GM18511 (cell line): ENCODE results near the gene IGF2.

Experiments used
- ATAC-seq: cut with Tn5 transposase; IDR thresholded peaks from one replicate; pipeline ENCODE4 v1.9.1; 2021; ENCODE audit warnings: mild to moderate bottlenecking, moderate library complexity; ENCODE audit not compliant: unreplicated experiment

IGF2 gene

GRCh38 chr11:2137202-2138067, 1.8 kb downstream of the IGF2 start:
- no peak for ATAC-seq

- ATAC-seq = no peak
These were observed 2.3 kb downstream of the IGF2 start for GRCh38 chr11:2136952-2137201.

GRCh38 chr11:2136209-2136951, 2.8 kb downstream of the IGF2 start:
- ATAC-seq = no peak

- ATAC-seq = no peak
These were observed 3.5 kb downstream of the IGF2 start for GRCh38 chr11:2135648-2136201.

DNA sequence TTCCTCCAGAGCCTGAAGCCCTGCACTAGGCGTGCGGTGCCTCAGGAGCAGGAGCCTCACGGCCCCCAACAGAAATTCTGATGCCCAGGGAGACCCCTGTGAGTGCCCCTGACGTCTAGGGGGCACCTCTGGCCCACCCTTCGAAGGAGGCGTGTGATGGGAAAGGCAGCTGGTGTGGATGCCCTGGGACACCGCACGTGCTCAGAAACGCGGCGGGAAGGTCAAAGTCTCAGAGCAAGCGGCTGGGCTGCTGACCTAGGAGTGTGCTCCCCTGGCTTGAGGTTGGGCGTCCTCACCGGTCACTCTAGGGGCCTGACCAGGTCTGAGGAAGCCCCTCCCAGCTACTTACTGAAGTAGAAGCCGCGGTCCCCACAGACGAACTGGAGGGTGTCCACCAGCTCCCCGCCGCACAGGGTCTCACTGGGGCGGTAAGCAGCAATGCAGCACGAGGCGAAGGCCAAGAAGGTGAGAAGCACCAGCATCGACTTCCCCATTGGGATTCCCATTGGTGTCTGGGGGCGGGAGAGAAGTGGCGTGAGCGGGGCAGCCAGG, 4.1 kb downstream of the IGF2 start:
- no peak for ATAC-seq

DNA sequence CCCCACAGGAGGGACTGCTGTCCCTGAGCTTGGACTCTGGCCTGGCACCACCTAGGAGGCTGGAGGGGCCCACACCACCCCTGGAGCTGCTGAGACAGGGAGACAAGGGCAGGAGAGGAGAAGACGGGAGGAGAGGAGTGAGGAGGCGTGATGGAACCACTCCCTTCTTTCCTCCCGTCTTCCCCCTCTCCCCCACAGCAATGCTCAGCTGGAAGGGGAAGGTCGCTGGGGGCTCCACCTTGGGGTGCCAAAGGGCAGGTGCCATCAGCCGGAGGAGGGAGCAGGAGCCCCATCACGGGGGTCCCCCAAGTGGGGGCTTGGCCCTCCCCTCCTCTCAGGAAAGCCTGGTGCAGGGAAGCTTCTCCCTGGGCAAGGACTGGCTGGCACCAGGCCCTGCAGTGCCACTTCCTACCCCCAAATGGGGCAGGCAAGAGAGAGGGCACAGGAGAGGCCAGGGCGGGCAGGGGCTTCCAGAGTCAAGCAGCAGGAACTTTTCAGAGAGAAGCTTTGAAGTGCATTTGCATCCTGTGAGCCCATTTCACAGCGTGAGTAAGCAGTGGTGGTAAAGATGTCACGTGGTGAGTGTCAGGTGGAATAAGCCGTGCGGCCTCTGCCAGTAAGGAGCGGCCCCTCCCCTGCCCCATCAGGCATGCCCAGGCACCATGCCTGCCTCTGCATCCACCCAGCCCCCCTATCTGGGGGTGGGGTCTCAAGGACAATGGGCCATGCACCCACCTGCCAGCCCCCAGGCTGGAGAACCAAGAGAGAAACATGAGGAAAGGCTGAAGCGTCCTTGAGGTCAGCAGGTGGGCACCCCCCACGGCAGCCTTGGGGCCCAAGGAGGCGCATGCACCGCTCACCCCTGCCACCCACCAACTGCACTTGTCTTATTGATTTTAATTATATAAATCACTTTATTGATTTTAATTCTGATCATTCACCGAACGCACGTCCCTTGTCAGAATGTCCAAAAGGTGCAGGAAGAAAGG, 4.9 kb downstream of the IGF2 start:
- ATAC-seq = no peak

GRCh38 chr11:2133241-2134021, 5.8 kb downstream of the IGF2 start:
- ATAC-seq = no peak

- no peak for ATAC-seq
These were observed 6.3 kb downstream of the IGF2 start for GRCh38 chr11:2132874-2133240.

GRCh38 chr11:2132246-2132645, 6.9 kb downstream of the IGF2 start:
- no peak for ATAC-seq

DNA sequence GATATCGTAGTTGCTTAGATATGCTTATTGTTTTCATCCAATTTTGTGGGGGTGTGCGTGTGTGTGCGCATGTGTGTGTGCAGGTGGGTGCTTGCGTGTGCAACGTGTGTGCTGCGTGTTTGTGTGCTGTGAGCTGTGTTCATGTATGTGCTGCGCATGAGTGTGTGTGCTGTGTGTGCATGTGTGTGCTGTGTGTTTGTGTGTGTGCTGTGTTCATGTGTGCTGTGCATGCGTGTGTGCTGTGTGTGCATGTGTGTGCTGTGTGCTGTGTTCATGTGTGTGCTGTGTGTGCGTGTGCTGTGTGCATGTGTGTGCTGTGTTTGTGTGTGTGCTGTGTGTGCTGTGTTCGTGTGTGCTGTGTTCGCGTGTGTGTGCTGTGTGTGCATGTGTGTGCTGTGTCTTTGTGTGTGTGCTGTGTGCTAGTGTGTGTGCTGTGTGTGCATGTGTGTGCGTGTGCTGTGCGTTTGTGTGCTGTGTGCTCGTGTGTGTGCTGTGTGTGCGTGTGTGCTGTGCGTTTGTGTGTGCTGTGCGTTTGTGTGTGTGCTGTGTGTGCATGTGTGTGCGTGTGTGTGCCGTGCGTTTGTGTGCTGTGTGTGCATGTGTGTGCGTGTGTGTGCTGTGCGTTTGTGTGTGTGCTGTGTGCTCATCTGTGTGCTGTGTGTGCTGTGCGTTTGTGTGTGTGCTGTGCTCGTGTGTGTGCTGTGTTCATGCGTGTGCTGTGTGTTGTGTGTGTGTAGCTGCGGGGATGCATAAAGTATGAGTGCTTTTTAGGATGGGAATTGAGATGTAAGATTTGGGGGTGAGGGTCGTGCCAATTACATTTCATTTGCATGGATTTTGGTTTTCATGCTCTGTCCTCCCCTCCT, 7.6 kb downstream of the IGF2 start:
- ATAC-seq = no peak

- ATAC-seq = no peak
These were observed 8.3 kb downstream of the IGF2 start for GRCh38 chr11:2130881-2131352.

DNA sequence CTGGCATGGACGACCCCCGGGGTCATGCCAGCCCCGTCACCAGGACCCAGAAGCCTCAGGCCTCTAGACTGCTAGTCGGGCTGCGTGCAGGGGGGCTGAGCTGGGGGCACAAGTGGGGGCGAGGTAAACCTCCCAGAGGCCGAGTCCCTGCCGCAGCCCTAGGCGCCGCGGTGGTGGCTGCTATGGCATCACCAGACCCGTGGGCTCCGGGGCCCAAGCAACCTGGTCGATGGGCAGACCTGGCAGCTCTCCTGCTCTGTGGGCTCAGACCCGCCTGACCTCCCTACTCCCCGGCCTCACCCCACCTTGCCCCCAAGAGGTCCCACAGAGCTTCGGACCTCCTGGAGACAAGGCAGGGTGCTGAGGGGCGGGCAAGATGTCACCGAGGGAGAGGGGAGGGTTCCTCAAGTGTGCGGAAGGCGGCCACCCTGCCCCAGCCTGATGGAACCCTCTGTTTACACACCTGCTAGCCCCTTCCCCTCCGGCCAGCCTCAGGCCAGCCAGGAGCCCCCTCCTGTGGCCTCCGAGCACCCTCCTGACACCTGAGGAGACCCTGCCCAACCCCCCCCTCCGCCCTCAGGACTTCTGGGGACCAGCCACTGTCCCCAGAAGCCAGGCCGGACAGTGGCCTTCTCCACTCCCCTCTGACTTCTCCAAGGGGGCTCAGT, 9.4 kb downstream of the IGF2 start:
- ATAC-seq = no peak

GRCh38 chr11:2129308-2129698, 9.9 kb downstream of the IGF2 start:
- no peak for ATAC-seq

GRCh38 chr11:2128511-2129307, 10.5 kb downstream of the IGF2 start:
- ATAC-seq = no peak

DNA sequence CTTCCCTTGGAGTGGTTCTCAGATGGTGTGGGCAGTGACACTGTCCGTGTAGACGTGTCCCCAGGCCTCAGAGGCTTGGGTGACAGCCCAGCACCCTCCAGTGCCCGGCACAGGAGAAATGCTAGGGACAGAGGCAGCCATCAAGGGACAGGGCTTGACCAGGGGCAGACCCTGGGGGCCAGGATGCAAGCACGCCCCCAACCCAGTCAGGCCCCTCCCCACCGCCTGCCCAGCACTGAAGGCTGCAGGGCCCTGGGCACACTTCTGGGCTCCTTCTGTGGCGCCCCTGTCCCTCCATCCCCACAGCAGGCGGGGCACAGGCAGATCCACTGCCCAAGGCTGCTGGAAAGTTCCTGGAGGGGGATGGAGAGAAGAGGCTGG, 11.1 kb downstream of the IGF2 start:
- ATAC-seq = no peak

- ATAC-seq = no peak
These were observed 11.6 kb downstream of the IGF2 start for GRCh38 chr11:2127482-2128129.

- no peak for ATAC-seq
These were observed 12.6 kb downstream of the IGF2 start for GRCh38 chr11:2126520-2127085.
